Measurements from ENCODE around the gene PHPT1. TPM values are rescaled to one million over a fixed set of nuclear protein-coding genes. Genes with fewer than 3 reads are reported as not detected.

Gene PHPT1
- total and polyA plus RNA-seq, 2 of the 13 experiments (the other 11 are each of a cell fraction or from before 2014, with no cell fraction given) = 189 to 192 TPM

- no peak for TF ChIP-seq ZUFSP (CRISPR knock-in tag; IDR thresholded peaks at IDR 0.05; ENCODE audit: borderline replicate concordance)
- peak; percentile 48; the same call in 1 of the 2 replicates for TF ChIP-seq MXD4 (CRISPR knock-in tag; IDR thresholded peaks at IDR 0.05)
- TF ChIP-seq ZNF609 (CRISPR knock-in tag; IDR thresholded peaks at IDR 0.05; ENCODE audit: borderline replicate concordance) = no peak
- peak; percentile 79 for TF ChIP-seq PHF21A (CRISPR knock-in tag; IDR thresholded peaks at IDR 0.05)
- TF ChIP-seq ZXDC (CRISPR knock-in tag; IDR thresholded peaks at IDR 0.05) = no peak
- no peak for TF ChIP-seq ZNF10 (CRISPR knock-in tag; IDR thresholded peaks at IDR 0.05; ENCODE audit: borderline replicate concordance, low read depth)
- TF ChIP-seq ZNF138 (CRISPR knock-in tag; IDR thresholded peaks at IDR 0.05; ENCODE audit: low read depth) = no peak; the same call in none of the 2 replicates
- TF ChIP-seq RELA (CRISPR knock-in tag; IDR thresholded peaks at IDR 0.05) = no peak; the same call in none of the 2 replicates
- TF ChIP-seq MYC (CRISPR knock-in tag; IDR thresholded peaks at IDR 0.05; ENCODE audit: borderline replicate concordance) = peak; percentile 89
- no peak; the same call in 1 of the 2 replicates for TF ChIP-seq AKAP8 (CRISPR knock-in tag; IDR thresholded peaks at IDR 0.05)
- TF ChIP-seq ZBED4 (CRISPR knock-in tag; IDR thresholded peaks at IDR 0.05; ENCODE audit: borderline replicate concordance) = no peak
- no peak for TF ChIP-seq ZNF569 (CRISPR knock-in tag; IDR thresholded peaks at IDR 0.05; ENCODE audit: borderline replicate concordance)
- peak; percentile 67; the same call in 1 of the 2 replicates for TF ChIP-seq TFDP1 (CRISPR knock-in tag; IDR thresholded peaks at IDR 0.05; ENCODE audit: borderline replicate concordance)
Observed at GRCh38 chr9:136885950-136886578, 36.9 kb downstream of the PHPT1 start, which contains the start of gene TRAF2 (continued).

All from HepG2 (cell line).